ENCODE data around the gene NR5A1. TPM values are rescaled to one million over a fixed set of nuclear protein-coding genes. Genes with fewer than 3 reads are reported as not detected.

NR5A1 gene
- total RNA-seq, 1 donor from 2014 or later, result 0.96 TPM

- TF ChIP-seq CTCF (IDR thresholded peaks at IDR 0.05), result no peak
- Histone ChIP-seq H3K4me3 (no peak overlapping the region), H3K36me3 (no peaks in the 10 kb centered on the region), H3K9me3 (no peaks in the 10 kb centered on the region), H3K27ac (no peak overlapping the region), H3K4me1 (no peaks in the 10 kb centered on the region), H3K27me3 (no peaks in the 10 kb centered on the region)
- intact Hi-C loops (cut with DNase I), result no loop called here
- no peak for DNase-seq (ENCODE audit: low spot score in 2 of 2)
Observed at GRCh38 chr9:124489222-124489621, 18.0 kb downstream of the NR5A1 start.

GRCh38 chr9:124488641-124489210, 18.5 kb downstream of the NR5A1 start:
- no peaks in the 10 kb centered on the region for H3K36me3 ChIP-seq
- no peaks in the 10 kb centered on the region for H3K27me3 ChIP-seq
- H3K4me1 ChIP-seq, result no peaks in the 10 kb centered on the region
- H3K4me3 ChIP-seq, result no peak overlapping the region
- no peak overlapping the region for H3K27ac ChIP-seq
- intact Hi-C loops (cut with DNase I), result no loop called here
- no peak for DNase-seq (ENCODE audit: low spot score in 2 of 2)
- TF ChIP-seq CTCF (IDR thresholded peaks at IDR 0.05), result no peak
- H3K9me3 ChIP-seq, result no peaks in the 10 kb centered on the region

GRCh38 chr9:124487260-124488182, 19.7 kb downstream of the NR5A1 start:
- H3K4me1 ChIP-seq, result no peaks in the 10 kb centered on the region
- intact Hi-C loops (cut with DNase I), result no loop called here
- no peak overlapping the region for H3K27ac ChIP-seq
- TF ChIP-seq CTCF (IDR thresholded peaks at IDR 0.05), result no peak
- no peaks in the 10 kb centered on the region for H3K9me3 ChIP-seq
- no peak for DNase-seq (ENCODE audit: low spot score in 2 of 2)
- no peak overlapping the region for H3K4me3 ChIP-seq
- H3K36me3 ChIP-seq, result no peaks in the 10 kb centered on the region
- no peaks in the 10 kb centered on the region for H3K27me3 ChIP-seq

- no peaks in the 10 kb centered on the region for H3K36me3 ChIP-seq
- no peaks in the 10 kb centered on the region for H3K4me1 ChIP-seq
- H3K4me3 ChIP-seq, result no peak overlapping the region
- no peak for DNase-seq (ENCODE audit: low spot score in 2 of 2)
- intact Hi-C loops (cut with DNase I), result no loop called here
- TF ChIP-seq CTCF (IDR thresholded peaks at IDR 0.05), result no peak
- H3K9me3 ChIP-seq, result no peaks in the 10 kb centered on the region
- no peaks in the 10 kb centered on the region for H3K27me3 ChIP-seq
- no peak overlapping the region for H3K27ac ChIP-seq
Observed at GRCh38 chr9:124486778-124487259, 20.4 kb downstream of the NR5A1 start.

- intact Hi-C loops (cut with DNase I), result no loop called here
- H3K4me3 ChIP-seq, result no peak overlapping the region
- no peaks in the 10 kb centered on the region for H3K9me3 ChIP-seq
- DNase-seq (ENCODE audit: low spot score in 2 of 2), result no peak
- H3K27me3 ChIP-seq, result no peaks in the 10 kb centered on the region
- H3K4me1 ChIP-seq, result no peaks in the 10 kb centered on the region
- no peak overlapping the region for H3K27ac ChIP-seq
- H3K36me3 ChIP-seq, result no peaks in the 10 kb centered on the region
- TF ChIP-seq CTCF (IDR thresholded peaks at IDR 0.05), result no peak
Observed at GRCh38 chr9:124485936-124486335, 21.3 kb downstream of the NR5A1 start.
